Measurements from ENCODE around the gene ADCY1.

ADCY1 gene

DNA sequence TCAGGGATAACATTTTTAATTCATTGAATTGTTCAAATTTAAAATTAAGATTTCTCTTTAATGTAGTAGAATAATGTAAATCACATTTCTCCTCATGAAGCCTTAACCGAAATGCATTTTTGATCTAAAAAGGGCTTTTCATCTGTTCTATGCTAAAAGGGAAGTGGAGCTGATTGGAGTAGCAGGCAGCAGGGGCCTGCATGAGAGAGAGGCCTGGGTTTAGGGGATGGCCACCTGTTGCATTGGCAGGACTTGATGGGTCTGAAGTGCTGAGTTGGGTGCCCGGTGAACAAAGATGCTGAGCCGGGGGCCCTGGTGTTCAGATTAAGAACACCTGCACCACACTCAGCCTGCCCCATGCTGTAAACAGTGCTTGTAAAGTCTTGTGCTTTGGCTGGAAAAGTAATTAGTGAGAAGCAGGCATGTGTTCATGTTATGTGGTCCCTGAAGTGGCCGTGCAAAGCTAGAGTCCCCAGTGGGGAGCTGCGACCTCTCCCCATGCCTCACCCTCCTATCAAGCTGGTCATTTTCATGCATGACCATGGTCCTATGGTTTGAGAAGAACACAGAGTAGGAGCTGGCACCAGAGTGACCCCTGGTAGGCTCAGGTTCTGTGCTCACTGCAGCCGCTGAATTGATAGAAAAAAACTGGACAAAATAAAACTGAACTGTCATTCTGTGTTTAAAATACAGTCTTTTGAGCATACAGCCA is 124.3 kb downstream of the ADCY1 start:
- no peak for DNase-seq

DNA sequence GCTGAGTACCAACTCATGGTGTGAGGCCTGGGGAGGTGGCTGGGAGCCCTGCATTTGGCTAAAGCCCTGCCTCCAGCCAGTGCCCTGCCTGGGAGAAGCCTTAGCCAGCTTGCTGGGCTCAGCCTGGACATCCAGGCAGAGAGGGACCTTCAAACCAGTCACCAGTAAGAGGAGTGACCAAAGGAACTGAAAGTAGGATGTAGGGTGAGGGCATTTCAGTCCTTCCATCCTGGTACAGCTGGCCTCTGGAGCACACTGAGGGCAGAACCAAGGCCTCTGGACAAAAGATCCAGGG is 124.8 kb downstream of the ADCY1 start:
- no peak for DNase-seq

DNA sequence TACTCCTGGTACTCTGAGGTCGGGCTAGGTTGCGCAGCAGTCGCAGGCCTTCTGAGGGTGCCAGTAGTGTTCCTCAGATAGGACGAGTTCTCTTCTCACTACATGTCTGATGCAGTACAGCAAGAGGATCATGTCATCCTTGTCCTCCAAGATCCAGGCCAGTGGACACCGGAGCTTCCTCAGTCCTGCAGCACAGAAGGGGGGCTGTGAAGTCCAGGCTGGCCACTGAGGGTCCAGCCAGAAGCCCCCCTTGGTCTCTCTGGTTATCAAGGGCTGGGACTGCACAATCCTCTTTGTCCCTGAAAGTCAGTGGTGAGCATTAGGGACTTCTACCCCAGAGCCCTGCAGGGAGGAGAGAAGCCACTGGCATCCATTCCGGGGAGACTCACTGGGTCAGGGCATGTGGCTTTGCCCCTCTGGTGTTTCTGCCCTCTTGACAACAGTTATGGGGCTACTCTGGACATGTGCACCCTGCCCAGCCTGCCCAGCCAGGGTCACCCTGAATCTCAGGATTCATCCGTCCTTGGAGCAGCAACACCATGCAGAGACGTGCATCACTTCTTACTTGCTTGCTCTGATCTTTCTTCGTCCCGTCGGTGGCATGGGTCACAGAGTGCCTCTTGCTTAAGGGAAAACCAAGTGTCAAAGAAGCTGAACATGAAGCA is 125.7 kb downstream of the ADCY1 start:
- DNase-seq: no peak

DNA sequence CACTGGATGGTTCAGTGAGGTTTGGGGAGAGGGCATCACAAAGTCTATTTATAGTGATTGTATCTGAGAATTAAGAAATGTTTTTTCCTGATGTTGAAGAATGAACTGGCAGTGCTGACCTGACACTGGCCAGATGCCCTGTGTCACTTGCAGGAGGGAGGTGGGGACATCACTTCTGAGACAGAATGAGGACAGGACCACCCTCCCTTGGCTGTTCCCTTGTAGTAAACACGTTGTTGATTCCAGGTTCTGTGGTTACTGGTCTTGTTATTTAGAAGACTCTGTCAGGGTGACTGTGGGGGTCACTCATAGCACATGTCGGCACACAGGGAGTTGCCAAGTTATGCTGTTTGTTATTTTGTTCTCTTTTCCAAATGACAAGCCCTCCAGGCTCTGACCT is 126.4 kb downstream of the ADCY1 start:
- no peak for DNase-seq

DNA sequence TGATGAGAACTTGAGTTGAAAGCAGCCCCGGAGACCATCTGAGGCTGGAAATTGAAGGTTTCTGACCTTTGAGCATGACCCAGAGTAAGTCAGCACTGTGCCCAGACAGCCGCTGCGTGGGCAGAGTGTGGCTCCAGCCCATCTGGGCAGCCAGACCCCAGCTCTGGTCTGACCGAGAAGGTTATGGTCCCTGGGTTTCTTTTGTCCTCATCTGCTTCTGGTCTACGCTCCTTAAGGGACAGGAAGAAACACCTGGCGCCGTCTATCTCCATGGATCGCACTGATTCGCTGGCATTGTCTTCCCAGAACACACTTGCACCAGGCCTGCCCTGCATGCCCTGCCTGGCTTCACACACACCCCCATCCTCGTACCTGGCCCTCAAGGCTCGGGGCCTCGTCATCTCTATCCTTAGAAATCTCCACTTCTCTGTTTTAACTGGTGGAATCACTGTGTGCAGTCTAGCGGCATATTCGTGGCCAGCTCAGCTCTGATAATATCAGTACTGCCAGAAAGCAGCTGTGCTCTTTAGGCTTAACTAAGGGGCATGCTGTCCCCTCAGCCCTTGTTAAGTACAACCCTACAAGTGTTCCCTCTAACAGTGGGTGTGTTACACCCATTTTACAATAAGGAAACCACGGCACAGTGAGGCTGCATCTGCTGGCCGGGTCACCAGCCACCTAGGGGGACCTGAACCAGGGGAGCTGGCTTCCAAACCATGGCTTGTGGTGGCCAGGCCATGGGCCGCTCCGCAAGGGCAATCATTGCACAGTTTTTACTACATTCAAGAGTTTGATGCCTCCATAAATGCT is 127.7 kb downstream of the ADCY1 start:
- DNase-seq: no peak

DNA sequence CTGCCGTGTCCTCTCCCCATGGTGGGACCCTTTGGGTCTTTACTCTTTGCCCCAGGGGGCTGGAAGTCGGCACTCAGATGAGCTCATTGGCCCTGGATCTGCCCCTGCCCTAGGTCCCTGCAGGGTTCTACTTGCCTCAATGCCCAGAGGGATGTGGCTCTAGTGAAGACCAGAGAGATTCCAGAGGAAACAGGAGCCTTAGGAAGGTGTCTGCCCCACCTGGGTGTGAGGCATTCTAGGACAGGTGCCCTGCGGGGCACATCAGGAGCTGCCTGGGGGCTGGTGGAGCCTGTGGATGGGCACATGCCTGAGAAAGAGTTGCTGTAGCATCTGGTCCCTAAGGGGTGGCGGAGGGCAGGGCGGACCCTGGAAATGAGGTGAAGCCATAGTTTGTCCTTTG is 128.6 kb downstream of the ADCY1 start:
- no peak for DNase-seq

DNA sequence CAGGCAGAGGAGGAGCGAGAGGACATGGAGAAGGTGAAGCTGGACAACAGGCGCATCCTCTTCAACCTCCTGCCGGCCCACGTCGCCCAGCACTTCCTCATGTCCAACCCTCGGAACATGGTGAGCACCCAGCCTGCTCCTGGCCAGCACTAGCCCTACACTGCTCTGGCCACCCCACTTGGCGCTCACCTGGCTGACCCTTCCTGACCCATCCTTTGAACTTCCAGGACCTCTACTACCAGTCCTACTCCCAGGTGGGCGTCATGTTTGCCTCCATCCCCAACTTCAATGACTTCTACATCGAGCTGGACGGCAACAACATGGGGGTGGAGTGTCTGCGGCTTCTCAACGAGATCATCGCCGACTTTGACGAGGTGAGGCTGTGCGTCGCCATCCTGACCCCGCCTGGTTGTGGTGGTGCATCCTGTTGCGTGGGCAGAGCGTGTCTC is 129.2 kb downstream of the ADCY1 start:
- DNase-seq: no peak

DNA sequence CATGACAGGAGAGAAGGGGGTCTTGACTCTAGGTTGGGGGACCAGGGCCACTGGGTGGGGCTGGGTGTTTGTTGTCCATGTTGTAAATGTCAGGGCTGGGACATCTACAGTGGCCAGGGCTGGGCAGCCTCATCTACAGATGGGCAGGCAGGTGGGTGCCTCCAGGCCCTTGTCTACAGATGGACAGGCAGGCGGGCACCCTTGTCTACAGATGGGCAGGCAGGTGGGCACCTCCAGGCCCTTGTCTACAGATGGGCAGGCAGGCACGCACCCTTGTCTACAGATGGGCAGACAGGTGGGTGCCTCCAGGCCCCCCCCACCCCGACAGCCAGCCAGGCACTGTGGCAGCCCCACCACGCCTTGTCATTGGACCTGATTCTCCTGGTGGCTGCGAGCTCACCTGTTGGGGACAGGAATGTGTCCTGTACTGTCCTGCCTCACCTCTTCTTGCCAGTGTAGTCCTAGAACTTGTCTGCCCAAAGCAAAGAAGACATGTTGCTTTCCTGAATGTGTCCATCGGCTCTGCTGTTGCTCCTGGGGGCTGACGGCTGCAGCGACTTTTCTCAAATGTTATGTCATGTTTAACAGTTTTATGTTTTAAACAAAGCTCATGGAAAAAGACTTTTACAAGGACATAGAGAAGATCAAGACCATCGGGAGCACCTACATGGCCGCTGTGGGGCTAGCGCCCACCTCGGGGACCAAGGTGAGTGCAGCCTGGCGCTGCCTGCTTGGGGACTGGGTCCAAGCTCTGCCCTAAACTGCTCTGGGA is 129.9 kb downstream of the ADCY1 start:
- no peak for DNase-seq

DNA sequence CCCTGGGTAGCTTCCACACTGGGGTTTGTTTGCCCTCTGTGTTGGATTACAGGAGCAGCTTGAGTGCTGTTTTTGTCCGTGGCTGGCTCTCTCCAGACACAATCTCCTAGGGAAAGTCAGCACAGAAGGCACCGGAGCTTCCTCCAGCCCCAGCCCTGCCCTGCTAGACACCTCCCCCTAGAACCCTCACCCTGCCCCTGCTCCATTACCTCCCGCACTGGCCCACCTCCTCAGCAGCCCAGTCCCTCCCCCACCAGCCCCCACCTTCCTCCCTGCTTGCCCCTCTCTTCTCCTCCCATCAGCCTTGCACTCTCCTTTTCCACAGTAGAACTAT is 130.5 kb downstream of the ADCY1 start:
- DNase-seq: no peak

DNA sequence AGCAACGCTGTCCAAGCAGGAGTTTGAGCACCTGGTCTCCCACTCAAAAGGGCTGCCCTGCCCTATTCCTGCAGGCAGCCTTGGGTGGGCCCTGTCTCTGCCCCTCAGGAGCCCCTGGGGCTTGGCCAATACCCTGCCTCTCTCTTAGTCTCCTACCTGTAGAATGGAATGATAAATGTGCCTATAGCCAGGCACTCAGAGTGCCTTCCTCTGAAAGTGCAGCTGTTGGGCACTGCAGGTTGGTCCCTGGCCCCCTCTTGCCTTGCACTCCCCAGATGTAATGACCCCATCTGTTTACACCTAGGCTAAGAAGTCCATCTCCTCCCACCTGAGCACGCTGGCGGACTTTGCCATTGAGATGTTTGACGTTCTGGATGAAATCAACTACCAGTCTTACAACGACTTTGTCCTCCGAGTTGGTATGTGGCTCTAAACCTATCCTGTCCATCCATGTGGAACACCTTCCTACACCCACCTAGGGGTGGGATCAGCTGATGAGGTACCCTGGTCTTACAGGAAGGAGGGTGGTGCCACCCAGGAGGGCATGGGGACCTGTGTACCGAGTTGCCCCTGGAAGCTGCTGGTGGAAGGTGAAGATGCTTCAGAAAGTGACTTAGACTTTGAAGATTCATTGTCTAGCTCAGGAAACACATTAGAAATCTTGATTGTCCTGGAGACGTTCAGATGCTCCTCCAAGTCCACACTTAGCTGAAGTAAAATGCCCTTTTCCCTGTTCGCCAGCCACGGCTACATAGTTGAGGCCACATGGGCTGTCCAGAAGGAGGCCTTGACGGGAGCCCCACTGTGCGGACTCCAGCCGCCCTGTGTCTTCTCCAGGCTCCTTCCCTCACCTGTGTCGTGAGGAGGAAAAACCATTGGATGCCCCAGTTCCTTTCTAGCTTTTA is 134.1 kb downstream of the ADCY1 start:
- DNase-seq: no peak

DNA sequence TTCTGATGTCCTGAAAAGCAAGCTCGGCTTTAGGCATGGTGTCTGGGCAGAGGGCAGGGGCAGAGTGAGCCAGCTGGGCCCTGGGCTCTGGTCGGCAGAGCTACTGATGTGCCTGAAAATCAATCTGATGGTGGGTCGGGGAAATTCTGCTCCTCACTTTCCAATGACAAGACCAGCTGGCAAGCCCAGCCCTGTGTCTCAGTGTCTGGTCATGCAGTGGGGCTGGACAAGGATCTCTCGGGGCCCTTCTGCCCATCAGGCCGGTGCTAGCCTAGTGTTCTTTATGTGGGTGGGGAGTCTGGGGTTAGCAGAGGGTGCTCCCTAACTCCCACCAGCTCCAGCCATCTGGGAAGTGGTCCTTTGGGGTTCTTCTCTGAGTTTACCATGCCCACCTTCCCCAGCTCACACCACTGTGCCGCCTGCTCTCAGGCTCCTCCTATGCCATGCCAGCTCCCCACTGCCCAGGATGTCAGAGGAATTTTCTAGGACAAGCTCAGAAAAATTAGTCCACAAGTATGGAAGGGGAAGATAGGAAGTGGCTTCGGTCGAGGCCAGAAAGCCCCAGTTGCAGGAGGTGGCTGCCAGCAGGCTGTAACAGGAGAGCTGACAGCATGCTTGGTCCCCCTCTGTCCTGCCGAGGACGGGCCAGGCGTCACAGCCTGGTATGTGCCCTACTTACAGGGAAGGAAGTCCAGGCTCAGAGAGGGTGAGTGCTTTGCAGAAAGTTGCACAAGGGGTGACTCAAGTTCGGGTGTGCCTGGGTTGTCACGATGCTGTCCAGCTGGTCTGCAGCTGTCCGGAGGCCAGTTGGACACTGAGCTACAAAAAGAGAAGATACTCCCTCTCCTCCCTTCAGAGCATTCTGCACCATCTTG is 135.2 kb downstream of the ADCY1 start:
- no peak for DNase-seq

DNA sequence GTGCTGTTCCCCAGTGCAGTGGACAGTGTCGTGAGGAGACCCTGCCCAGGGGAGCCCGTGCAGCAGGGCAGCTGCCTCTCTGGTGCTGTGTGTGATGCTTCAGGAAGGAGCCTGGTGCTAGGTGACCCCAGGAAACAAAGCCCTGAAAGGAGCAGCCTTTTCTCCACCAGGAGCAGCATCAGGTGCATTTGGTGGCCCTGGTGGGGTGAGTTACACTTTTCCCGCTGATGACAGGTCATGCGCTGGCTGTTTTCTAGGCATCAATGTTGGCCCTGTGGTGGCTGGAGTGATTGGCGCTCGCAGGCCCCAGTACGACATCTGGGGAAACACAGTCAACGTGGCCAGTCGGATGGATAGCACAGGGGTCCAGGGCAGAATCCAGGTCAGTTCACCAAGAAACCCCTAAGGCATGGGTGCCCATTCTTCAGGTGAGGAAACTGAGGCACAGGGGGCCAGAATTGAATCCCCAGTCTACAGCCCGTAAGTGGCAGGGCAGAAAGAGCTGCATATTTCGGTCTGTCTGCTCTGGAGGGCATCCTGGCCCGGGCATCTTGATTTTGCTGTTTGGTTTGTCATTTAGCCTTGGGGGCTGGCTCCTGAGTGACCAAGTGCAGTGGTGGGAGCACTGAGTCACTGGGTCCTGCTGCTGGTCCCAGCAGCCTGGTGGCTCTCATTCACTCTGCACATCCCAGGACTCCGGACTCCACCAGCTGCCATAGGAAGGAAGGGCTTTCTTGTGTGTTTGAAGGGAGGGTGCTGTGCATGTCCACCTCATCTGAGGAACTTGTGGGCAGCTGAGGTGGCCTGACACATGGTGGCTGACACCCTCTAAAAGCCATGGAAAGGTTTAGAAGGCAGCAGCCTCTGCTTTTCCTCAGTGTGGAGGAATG is 136.3 kb downstream of the ADCY1 start:
- no peak for DNase-seq

DNA sequence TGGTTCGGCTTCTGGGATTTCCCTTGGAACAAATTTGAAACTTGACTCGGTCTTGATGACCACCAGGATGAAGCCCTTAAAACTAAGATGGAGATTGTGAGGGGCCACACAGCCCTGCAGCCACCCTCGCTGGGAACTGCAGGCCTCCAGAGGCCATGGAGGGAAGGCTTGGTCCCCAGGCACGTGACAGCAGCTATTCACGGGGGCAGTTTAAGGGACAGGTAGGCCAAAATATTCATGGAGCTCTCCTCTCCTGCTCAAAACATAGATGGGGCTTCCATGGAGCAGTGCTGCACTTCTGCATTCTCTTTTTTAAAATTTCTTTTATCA is 137.0 kb downstream of the ADCY1 start:
- DNase-seq: no peak

DNA sequence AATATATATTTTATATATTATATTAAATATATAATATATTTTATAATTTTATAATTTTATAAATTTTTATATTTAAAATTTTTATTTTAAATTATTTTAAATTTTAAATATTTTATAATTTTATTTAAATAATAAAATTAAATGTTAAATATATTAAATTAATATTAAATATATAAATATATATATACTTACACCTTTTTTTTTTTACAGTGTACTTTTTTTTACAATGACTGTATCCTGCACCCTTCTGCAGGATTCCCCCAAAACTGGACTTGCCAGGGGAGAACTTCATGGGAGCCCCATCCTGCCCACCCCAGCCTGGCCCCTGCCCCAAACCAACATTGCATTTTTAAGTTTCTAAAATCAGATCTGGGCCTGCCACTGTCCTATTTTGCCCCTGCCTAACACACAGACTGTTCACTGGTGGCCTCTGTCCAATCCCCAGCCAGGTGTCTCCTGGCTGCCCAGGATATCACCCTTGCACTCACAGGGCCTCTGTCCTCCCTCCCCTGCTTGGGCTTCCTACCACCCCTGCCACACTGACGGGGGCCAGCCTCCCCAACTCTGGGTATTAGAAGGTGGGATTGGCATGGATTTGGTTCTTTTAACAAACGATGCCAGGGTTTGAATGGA is 138.0 kb downstream of the ADCY1 start:
- DNase-seq: no peak

DNA sequence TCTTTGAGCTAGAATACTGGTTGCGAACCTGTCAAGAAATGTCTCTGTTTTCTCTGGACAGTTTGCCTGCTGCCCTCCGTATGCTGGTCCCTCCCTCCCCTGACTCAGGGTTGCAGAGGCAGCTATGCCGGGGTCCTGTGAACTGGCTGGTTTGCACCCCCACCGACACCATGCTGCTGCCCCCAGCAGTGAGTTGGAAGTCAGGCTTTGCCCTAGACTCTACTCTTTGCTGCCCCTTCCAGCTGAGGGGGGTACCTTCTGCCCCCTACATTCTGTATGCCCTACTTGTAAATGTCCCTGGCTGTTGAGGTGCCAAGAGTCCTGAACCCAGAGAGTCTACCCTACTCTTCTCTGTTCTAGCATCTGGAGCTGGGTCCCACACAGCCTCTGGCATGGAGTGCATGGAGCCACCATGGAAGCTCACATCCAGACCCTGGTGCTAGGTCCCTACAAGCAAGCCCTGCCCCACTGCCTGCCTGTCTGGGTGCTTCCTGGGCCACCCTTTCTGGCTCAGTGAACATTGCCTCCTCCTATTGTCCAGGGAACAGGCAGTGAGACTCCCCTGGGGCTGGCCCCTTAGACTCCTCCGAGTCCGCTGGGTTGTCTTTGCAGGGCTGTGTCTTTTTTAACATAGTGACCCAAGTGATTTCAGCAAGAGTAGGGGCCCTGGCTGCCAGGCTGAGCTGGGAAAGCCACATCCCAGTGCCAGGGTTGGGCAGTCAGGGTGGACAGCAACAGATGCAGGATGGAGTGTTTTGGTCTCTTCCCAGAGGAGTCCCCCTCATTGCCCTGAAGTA is 138.9 kb downstream of the ADCY1 start:
- DNase-seq: no peak

DNA sequence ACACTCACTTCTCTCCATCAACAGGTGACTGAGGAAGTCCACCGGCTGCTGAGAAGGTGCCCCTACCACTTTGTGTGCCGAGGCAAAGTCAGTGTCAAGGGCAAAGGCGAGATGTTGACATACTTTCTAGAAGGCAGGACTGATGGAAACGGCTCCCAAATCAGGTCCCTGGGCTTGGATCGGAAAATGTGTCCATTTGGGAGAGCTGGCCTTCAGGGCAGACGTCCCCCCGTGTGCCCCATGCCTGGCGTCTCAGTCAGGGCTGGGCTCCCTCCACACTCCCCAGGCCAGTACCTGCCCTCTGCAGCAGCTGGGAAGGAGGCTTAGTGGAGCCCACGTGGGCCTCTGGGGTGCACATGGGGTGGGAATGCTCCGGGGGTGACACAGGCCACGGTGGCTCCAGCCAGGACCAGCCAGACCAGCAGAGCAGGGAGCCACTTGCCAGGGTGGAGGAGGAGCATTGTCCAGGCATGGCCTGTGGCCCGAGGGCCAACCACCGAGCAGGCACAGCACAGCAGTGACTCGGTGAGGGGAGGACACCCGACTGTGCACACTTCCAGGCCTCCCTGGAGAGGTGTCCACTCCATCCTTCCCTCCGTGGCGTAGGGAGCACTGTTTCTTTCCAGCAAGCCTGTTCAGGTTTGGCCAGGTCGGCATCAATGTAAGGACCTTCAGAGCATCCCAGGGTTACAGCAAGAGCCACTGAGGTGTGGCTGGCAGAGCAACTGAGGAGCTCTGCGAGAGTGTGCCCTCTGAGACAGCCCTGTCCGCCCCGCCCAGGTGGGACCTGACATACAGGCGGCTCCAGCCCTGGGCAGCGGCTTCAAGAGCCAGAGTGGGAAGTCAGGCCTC is 139.7 kb downstream of the ADCY1 start:
- no peak for DNase-seq

DNA sequence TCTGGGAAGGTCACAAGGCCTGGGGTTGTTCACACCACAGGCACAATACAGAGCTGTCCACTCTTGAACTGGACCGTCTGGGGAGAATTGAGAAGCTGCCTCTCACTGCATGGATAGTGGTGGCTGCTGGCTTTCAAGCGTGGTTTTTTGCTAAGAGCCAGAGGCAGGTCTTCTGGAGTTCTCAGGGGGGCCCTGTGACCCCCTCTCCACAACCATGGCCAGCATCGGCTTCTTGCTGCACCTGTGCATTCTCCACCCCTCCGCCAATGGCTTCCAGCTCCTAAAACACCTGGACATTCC is 140.3 kb downstream of the ADCY1 start:
- no peak for DNase-seq
